DMS53 (cell line): ENCODE data around the gene DENND1A.
A peak's percentile ranks its signal among the peaks of the same experiment; 100 is the strongest.
"Not testable (repeated sequence)": the region's sequence is repeated elsewhere in the genome, so short reads cannot be mapped to it uniquely, and the experiment has no call there.

Source experiments
- DNase-seq: peaks from one replicate; lab custom pipeline; 2025; lab: John Stamatoyannopoulos, UW

DENND1A gene

GRCh38 chr9:123763910-123764588, 165.9 kb downstream of the DENND1A start:
- DNase-seq: no peak

DNA sequence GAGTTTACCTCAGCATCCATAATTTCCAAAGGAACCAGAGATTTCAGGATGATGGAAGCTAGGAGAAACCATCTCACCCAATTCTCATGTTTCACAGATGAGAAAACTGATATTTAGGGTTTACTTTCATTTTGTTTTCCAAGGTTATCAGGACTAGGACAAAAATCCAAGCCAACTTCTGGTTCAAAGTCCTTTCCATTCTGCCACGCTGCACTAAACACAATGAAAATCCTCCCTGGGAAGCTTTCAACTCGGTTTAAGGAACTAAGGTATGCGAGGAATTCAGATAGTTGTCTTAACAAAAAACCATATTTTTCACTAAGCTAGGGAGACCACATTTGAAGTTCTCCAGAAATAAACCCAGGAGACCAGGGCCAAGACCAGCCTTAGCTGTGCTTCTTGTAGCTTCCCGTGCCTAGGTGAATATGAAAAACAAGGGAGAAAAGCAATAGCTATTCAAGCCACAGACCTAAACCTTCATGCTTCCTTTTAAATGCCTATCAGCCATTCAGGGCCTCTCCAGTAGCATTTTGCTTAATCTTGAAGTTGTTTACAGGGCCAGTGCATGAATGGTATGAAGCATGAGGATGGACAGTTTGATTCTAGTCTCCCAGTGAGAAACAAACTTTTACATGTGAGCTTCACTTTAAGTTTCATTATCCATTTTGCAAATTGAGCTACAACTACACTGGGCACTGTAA, 167.9 kb downstream of the DENND1A start:
- no peak for DNase-seq

GRCh38 chr9:123757960-123758359, 172.0 kb downstream of the DENND1A start:
- DNase-seq: no peak

DNA sequence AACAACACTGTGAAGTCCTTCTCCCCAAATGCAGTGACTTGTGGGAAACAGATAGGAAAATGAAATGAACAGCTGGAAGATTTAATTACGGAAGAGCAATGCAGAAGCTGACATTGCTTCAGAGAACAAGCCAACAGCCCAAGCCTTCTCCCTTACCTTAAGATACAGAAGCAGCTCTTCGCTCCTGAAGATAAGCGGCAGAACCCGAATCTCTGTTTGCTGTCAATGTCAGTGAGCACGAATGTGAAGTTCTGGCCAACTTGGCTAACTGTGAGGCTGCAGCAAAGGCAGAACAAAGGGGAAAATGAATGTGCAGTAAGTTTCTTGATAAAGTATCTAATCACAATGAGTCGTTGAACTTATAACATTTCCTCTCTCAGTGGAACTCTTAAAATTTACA, 172.4 kb downstream of the DENND1A start:
- DNase-seq: no peak

DNA sequence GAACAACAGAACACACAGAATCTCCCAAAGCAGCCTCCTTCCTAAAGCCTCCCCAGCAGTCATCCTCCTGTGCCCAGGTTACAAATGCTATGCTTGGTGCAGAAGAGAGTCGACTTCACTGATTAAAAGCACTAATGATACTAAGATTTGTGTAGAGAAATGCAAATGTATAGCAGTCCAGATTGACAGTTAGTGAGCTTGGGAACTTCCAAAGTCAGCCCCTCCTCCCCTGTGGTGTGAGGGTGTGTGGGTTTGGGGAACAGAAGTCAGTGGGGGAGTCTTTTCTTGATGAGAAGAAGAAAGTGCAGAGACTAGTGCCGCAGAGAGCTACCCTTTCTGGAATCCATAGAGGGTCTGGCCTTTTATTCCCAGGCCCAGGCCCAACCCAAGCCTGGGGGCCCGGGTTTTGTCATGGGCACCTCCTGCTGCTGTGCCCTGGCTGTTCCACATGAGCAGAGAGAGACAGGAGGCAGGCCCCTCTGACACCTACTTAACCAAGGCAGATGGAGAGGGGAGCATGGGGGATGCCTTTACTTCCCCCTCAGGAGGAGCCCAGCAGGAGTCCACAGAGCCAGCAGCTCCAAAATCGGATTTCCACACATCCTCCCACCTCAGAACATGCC, 173.3 kb downstream of the DENND1A start:
- no peak for DNase-seq

DNA sequence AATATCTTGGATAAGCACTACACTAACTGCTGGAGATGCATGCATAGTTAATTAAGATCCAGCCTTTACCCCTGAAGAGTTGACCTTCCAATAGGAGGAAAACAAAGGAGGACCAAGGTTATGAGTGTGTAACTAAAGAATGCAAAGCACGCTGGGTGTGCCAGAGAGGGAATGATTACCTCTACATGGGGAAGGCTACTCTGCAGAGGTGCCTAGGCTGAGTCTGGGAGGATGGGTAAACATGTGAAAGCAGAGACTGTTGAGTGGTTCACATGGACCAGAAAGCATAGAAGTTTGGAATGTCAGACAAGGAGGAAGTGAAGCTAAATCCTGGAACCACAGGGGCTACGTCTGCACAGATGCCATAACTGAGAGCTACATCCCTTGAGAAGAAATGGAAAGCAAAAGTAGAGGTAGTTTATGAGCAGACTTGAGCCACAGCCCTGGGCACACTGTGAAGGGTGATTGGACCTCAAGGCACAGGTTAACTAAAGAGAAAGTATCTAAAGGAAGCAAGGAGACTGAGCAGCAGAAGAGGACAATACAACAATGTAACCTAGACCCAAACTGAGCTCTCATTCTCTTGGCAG, 176.2 kb downstream of the DENND1A start:
- no peak for DNase-seq

- no peak for DNase-seq
Observed at GRCh38 chr9:123753016-123753415, 176.9 kb downstream of the DENND1A start.

DNA sequence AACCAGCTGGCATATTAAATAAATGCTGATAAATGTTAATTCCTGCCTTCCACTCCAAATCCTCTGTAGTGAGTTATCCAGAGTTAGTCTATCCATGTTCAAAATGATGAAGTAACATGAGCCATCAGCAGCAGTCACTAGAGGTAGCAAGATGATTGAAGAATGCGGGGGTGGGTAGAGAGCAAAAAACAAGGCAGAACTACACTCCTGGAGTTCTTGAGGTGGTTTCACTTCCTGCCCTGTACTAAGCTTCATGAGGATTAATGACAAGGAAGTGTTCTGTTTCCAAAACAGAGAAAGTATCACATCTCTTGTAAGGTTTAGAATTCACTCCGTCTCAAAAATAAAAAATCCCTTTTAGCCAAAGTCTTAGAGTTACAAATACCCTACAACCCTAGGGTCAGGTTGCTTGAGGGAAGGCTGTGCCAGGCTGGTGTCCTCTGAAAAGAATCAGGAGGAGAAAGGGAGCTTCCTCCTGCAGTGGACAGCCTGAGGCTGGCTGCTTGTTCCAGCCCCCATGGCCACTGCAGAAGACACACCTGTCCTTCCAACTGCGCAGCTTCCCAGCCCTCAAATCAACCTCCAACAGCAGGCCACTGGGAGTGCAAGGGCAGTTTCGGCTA, 180.2 kb downstream of the DENND1A start:
- peak; percentile 17 for DNase-seq

DNA sequence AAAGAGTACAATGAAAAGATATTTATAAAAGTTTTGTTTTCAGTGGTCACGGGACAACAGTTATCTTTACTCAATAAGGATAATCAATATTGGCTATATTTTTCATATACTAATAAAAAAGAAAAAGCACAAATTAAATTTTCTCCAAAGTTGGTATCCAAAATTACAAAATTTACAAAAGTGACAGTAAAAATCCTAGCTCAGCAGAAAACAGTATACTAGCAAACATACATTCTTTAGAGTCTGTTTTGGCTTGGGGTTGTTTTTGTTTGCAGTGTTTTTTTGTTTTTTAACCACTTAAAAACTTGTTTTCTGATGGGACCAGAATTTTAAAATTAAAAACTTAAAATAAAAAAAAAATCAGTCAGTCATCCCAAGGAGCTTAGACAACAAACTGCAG, 183.2 kb downstream of the DENND1A start:
- no peak for DNase-seq

DNA sequence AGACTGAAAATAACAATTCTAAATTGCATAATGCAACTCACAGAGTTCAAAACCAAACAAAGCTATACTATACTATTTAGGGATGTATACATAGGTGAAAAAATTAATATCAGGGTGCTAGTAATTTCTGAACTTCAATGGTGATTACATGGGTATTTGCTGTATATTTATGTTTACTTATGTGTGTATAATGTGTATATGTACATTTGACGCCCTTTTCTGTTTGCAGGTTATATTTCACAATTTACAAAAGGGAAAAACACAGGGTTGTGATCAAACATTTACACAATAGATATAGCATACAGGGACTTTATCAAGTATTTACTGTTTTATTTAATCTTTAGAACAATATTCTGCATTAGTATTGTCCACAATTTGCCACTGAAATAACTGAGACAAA, 184.0 kb downstream of the DENND1A start:
- DNase-seq: no peak

DNA sequence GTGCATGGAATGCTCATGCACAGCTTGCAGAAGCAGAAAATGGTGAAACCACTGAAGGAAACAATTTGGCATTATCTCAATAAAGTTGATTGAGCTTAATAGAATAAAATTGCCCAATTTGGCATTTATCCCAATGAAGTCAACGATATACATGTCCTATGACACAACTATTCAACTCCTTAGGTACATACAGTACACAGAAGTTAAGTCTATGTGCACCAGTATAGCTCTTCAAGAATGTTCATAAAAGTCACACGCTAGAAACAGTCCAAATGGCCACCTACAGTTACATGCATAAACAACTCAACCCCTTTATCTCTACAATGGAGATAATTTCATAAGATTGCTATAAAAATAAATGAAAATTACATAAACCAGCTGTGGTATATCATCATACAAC, 184.5 kb downstream of the DENND1A start:
- DNase-seq: no peak

GRCh38 chr9:123743737-123744136, 186.2 kb downstream of the DENND1A start:
- DNase-seq: no peak

- no peak for DNase-seq
Observed at GRCh38 chr9:123742009-123742767, 187.7 kb downstream of the DENND1A start.

DNA sequence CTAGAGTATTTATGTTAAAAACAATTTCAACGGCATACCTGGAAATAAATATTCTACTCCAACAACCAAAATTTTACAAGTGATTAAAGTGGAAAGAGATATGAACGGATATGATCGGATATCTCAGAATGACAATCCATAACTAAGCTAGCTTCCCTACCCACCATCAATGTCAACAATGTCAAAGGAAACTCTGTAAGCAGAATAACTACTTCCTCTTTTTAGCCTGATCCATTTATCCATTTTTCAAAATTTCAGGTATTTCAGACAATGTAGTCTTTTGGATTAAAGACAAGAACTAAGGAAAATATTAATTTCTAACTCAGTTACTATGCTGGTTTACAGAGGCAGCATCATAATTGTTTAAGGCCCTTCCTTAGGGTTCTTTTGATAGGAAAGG, 188.7 kb downstream of the DENND1A start:
- DNase-seq: no peak

DNA sequence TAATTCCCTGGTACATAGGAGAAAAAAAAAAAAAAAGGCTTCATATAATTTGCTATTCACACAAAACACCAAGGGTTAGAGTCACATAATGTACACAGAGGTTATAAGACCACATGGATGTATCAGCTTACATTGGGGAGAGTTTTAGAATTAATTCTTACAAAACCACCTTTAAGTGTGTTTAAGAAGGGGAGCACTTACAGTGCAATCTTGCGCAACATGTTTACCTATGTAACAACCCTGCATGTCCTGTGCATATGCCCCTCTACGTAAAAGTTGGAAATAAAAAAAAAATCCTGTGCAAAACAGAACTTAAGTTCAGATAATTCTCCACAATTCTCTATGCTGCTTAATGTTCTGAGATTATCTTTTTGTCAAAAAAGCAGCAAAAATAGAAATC, 190.0 kb downstream of the DENND1A start:
- DNase-seq: no peak

- DNase-seq: no peak
Observed at GRCh38 chr9:123739387-123739786, 190.5 kb downstream of the DENND1A start.

DNA sequence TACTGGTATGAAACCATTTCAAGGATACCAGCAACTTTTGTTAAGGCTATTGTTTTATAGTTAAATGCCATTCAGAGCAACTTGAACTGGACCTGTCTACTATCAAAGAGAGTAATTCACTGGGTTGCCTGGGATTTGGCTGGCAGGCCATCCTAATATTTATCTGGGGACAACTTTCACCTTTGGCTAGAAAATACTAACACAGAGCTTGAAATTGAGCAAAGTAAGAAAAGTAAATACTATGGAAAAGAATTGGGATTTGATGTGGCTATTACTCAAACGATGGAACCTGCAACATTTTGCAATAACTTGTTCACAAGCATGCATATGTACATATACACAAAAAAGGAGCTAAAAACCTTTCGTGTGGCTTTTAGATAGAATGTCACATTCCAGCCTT, 191.3 kb downstream of the DENND1A start:
- DNase-seq: no peak

- no peak for DNase-seq
Observed at GRCh38 chr9:123735376-123735775, 194.6 kb downstream of the DENND1A start.

DNA sequence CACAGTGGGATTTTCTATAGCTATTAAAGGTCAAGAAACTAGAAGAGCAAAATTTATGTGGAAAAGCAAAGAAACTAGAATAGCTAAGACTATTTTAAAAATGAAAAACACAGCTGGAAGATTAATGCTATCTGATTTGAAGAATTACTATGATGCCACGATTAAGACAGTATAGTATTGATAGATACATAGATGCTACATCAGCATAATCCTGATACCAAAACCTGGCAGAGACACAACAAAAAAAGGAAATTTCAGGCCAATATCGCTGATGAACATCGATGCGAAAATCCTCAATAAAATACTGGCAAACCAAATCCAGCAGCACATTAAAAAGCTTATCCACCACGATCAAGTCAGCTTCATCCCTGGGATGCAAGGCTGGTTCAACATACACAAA, 201.4 kb downstream of the DENND1A start:
- not testable (repeated sequence) for DNase-seq

DNA sequence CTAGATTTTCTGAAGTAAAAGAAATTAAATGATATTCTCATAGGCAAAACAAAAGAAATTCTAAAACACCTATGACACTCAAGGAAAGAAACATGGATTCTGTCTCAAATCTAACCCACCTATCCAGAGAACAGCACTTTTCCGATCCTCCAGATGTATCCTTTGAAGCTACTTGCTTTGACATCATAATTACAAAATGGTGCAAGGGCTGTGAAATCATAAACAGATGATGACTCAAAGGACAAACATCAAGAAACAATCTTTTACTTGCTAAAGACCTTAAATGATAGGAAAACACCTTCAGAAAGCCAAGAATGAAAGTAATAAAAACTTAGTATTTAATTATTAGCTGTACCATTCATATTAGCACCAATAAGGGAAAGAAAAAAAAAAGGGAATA, 202.6 kb downstream of the DENND1A start:
- no peak for DNase-seq

DNA sequence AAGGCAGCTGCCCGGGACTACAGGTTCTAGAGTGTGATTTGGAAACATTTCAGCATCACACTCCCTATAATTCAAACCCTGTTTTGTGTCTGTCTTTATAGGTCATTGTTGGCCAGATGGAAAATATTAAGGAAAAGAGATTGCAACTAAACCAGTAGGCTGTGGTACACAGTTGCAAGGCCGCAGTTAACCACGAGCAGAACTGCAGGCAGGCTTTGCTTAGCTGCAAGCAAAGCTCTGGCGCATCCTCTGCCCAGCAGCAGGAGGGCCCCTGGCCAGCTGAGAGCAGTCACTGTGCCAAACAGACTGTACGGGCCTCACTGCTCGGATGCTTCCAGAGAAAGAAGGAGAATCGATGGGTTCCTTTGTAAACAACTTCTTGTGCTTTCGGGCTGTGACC, 204.5 kb downstream of the DENND1A start:
- no peak for DNase-seq
